ENCODE results near the gene TCIRG1. TPM values are rescaled to one million over a fixed set of nuclear protein-coding genes. Genes with fewer than 3 reads are reported as not detected.
A peak's percentile ranks its signal among the peaks of the same experiment; 100 is the strongest.

The TCIRG1 gene
- total and polyA plus RNA-seq, 2 of the 13 experiments (the other 11 are each of a cell fraction or from before 2014, with no cell fraction given): 48.0 to 69.6 TPM

DNA sequence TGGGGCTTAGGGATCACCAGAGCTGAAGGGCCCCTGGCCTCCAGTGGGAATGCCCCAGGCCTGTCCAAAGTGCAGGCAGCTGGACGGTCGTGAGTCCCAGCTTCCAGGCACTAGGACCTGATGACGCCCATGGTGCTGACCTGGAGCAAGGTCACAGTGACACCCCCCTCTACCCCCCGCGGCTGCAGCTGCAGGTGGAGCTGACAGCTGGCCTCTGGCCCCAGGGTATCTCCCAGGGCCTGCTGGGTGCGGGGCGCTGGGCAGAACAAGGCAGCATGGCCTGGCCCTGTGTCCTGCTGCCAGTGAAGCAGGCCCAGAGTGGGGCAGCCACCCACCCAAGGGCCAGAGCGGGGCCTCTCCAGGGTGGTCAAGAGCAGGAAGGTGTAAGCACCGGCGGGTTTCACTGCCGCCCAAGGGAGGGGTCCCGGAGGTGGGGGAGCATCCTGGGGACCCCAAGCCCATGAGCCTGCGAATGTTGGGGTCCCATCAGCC lies 553 bp upstream of the TCIRG1 start (continued):
- TF ChIP-seq KDM2A (CRISPR knock-in tag; IDR thresholded peaks at IDR 0.05; ENCODE audit: borderline replicate concordance, low read depth): peak; percentile 83; the same call in 1 of the 2 replicates
- TF ChIP-seq ZNF44 (CRISPR knock-in tag; IDR thresholded peaks at IDR 0.05): no peak
- TF ChIP-seq, protein P1, sequence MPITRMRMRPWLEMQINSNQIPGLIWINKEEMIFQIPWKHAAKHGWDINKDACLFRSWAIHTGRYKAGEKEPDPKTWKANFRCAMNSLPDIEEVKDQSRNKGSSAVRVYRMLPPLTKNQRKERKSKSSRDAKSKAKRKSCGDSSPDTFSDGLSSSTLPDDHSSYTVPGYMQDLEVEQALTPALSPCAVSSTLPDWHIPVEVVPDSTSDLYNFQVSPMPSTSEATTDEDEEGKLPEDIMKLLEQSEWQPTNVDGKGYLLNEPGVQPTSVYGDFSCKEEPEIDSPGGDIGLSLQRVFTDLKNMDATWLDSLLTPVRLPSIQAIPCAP (CRISPR knock-in tag; IDR thresholded peaks at IDR 0.05; ENCODE audit: low read depth): no peak
- peak; percentile 44; the same call in 1 of the 2 replicates for TF ChIP-seq ZIK1 (CRISPR knock-in tag; IDR thresholded peaks at IDR 0.05; ENCODE audit: borderline replicate concordance, low read depth)
- TF ChIP-seq ZBTB7B (CRISPR knock-in tag; IDR thresholded peaks at IDR 0.05): no peak; the same call in 1 of the 2 replicates
- TF ChIP-seq, protein P2, sequence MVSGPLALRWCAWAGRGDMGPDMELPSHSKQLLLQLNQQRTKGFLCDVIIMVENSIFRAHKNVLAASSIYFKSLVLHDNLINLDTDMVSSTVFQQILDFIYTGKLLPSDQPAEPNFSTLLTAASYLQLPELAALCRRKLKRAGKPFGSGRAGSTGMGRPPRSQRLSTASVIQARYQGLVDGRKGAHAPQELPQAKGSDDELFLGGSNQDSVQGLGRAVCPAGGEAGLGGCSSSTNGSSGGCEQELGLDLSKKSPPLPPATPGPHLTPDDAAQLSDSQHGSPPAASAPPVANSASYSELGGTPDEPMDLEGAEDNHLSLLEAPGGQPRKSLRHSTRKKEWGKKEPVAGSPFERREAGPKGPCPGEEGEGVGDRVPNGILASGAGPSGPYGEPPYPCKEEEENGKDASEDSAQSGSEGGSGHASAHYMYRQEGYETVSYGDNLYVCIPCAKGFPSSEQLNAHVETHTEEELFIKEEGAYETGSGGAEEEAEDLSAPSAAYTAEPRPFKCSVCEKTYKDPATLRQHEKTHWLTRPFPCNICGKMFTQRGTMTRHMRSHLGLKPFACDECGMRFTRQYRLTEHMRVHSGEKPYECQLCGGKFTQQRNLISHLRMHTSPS (CRISPR knock-in tag; IDR thresholded peaks at IDR 0.05; ENCODE audit: low read depth): peak; percentile 92
- TF ChIP-seq RBM22 (optimal IDR thresholded peaks at IDR 0.05; ENCODE audit: low read length): no peak
- no peak for TF ChIP-seq ZNF75D (CRISPR knock-in tag; IDR thresholded peaks at IDR 0.05; ENCODE audit: borderline replicate concordance)
- TF ChIP-seq NR3C1 (CRISPR knock-in tag; IDR thresholded peaks at IDR 0.05): no peak
- peak; percentile 90 for TF ChIP-seq ZMAT3 (CRISPR knock-in tag; conservative IDR thresholded peaks at IDR 0.05)
- peak; percentile 90 for TF ChIP-seq ZNF776 (CRISPR knock-in tag; IDR thresholded peaks at IDR 0.05)
- TF ChIP-seq TCF7L2 (IDR thresholded peaks at IDR 0.05; ENCODE audit: low read depth, low read length): no peak
- TF ChIP-seq REXO4 (CRISPR knock-in tag; IDR thresholded peaks at IDR 0.05; ENCODE audit: borderline replicate concordance): no peak
- peak; percentile 98 for TF ChIP-seq RXRB (CRISPR knock-in tag; IDR thresholded peaks at IDR 0.05; ENCODE audit: borderline replicate concordance)
- TF ChIP-seq, protein P3, sequence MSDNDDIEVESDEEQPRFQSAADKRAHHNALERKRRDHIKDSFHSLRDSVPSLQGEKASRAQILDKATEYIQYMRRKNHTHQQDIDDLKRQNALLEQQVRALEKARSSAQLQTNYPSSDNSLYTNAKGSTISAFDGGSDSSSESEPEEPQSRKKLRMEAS (IDR thresholded peaks at IDR 0.05): peak; percentile 82
- TF ChIP-seq SAFB2 (CRISPR knock-in tag; IDR thresholded peaks at IDR 0.05; ENCODE audit: borderline replicate concordance, low read depth): 0 out of 2 replicates have a peak, but pooled peaks have one; percentile 21
- TF ChIP-seq ZZZ3 (CRISPR knock-in tag; IDR thresholded peaks at IDR 0.05; ENCODE audit: borderline replicate concordance): peak; percentile 60
- peak; percentile 85; the same call in 1 of the 2 replicates for TF ChIP-seq ZNF205 (CRISPR knock-in tag; IDR thresholded peaks at IDR 0.05)
- TF ChIP-seq ZNF564 (CRISPR knock-in tag; IDR thresholded peaks at IDR 0.05): peak; percentile 90
- TF ChIP-seq, protein P4, sequence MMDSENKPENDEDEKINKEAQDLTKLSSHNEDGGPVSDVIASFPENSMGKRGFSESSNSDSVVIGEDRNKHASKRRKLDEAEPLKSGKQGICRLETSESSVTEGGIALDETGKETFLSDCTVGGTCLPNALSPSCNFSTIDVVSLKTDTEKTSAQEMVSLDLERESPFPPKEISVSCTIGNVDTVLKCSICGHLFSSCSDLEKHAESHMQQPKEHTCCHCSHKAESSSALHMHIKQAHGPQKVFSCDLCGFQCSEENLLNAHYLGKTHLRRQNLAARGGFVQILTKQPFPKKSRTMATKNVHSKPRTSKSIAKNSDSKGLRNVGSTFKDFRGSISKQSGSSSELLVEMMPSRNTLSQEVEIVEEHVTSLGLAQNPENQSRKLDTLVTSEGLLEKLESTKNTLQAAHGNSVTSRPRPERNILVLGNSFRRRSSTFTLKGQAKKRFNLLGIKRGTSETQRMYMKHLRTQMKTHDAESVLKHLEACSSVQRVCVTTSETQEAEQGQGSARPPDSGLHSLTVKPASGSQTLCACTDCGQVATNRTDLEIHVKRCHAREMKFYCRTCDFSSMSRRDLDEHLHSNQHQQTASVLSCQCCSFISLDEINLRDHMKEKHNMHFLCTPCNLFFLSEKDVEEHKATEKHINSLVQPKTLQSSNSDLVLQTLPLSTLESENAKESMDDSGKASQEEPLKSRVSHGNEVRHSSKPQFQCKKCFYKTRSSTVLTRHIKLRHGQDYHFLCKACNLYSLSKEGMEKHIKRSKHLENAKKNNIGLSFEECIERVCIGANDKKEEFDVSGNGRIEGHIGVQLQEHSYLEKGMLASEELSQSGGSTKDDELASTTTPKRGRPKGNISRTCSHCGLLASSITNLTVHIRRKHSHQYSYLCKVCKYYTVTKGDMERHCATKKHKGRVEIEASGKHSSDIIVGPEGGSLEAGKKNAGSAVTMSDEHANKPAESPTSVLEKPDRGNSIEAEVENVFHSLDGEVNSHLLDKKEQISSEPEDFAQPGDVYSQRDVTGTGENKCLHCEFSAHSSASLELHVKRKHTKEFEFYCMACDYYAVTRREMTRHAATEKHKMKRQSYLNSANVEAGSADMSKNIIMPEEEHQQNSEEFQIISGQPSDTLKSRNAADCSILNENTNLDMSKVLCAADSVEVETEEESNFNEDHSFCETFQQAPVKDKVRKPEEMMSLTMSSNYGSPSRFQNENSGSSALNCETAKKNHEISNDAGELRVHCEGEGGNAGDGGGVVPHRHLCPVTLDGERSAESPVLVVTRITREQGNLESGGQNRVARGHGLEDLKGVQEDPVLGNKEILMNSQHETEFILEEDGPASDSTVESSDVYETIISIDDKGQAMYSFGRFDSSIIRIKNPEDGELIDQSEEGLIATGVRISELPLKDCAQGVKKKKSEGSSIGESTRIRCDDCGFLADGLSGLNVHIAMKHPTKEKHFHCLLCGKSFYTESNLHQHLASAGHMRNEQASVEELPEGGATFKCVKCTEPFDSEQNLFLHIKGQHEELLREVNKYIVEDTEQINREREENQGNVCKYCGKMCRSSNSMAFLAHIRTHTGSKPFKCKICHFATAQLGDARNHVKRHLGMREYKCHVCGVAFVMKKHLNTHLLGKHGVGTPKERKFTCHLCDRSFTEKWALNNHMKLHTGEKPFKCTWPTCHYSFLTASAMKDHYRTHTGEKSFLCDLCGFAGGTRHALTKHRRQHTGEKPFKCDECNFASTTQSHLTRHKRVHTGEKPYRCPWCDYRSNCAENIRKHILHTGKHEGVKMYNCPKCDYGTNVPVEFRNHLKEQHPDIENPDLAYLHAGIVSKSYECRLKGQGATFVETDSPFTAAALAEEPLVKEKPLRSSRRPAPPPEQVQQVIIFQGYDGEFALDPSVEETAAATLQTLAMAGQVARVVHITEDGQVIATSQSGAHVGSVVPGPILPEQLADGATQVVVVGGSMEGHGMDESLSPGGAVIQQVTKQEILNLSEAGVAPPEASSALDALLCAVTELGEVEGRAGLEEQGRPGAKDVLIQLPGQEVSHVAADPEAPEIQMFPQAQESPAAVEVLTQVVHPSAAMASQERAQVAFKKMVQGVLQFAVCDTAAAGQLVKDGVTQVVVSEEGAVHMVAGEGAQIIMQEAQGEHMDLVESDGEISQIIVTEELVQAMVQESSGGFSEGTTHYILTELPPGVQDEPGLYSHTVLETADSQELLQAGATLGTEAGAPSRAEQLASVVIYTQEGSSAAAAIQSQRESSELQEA (CRISPR knock-in tag; IDR thresholded peaks at IDR 0.05; ENCODE audit: not compliant biosample characterization): no peak

All from HepG2 (cell line).